Measurements from ENCODE around the gene NARF.

The NARF gene

GRCh38 chr17:82416771-82417170 lies 41.8 kb upstream of the NARF start:
- Histone ChIP-seq H3K27ac (ENCODE audit: low read length) (no peak overlapping the region), H3K36me3 (ENCODE audit: control insufficient read depth in 1 of 2, insufficient read depth in 2 of 2, low read length in 2 of 2) (peaks cover 0 to 14% of the 10 kb centered on the region in 2 donors), H3K9me3 (ENCODE audit: control insufficient read depth in 1 of 2, low read length in 2 of 2) (no peaks in the 10 kb centered on the region), H3K4me3 (ENCODE audit: low read depth in 1 of 2, low read length in 2 of 2) (no peak overlapping the region), H3K4me1 (ENCODE audit: control insufficient read depth in 1 of 2, insufficient read depth in 2 of 2, low read length in 2 of 2) (peaks cover 0 to 27% of the 10 kb centered on the region in 2 donors), H3K27me3 (ENCODE audit: low read depth, low read length) (no peaks in the 10 kb centered on the region)

- Histone ChIP-seq H3K36me3 (ENCODE audit: control insufficient read depth in 1 of 2, insufficient read depth in 2 of 2, low read length in 2 of 2) (peaks cover 0 to 14% of the 10 kb centered on the region in 2 donors), H3K27ac (ENCODE audit: low read length) (peak within 1 kb of the TSS; percentile 33), H3K27me3 (ENCODE audit: low read depth, low read length) (no peaks in the 10 kb centered on the region), H3K4me3 (ENCODE audit: low read depth in 1 of 2, low read length in 2 of 2) (peak within 1 kb of the TSS; percentile 81 to 84), H3K9me3 (ENCODE audit: control insufficient read depth in 1 of 2, low read length in 2 of 2) (peaks cover 0 to 5% of the 10 kb centered on the region in 2 donors), H3K4me1 (ENCODE audit: control insufficient read depth in 1 of 2, insufficient read depth in 2 of 2, low read length in 2 of 2) (peaks cover 0 to 27% of the 10 kb centered on the region in 2 donors)
These were observed 40.2 kb upstream of the NARF start, which contains the start of the genes HEXD and OGFOD3 for GRCh38 chr17:82418001-82418986. Gene HEXD, plus strand, starts transcription at chr17:82418347. Its CDS starts 1,453 bp downstream, at chr17:82419800. Gene OGFOD3, minus strand, starts transcription at chr17:82418586. Its CDS starts 101 bp downstream, at chr17:82418485.

- H3K4me3 ChIP-seq (ENCODE audit: low read depth in 1 of 2, low read length in 2 of 2) = peak overlapping the region; percentile 81 to 84
- H3K27ac ChIP-seq (ENCODE audit: low read length) = peak overlapping the region; percentile 33
- H3K9me3 ChIP-seq (ENCODE audit: control insufficient read depth in 1 of 2, low read length in 2 of 2) = peaks cover 0 to 5% of the 10 kb centered on the region in 2 donors
- no peaks in the 10 kb centered on the region for H3K27me3 ChIP-seq (ENCODE audit: low read depth, low read length)
- H3K36me3 ChIP-seq (ENCODE audit: control insufficient read depth in 1 of 2, insufficient read depth in 2 of 2, low read length in 2 of 2) = peaks cover 0 to 14% of the 10 kb centered on the region in 2 donors
- H3K4me1 ChIP-seq (ENCODE audit: control insufficient read depth in 1 of 2, insufficient read depth in 2 of 2, low read length in 2 of 2) = peaks cover 0 to 24% of the 10 kb centered on the region in 2 donors
These were observed 39.0 kb upstream of the NARF start for GRCh38 chr17:82419540-82419939.

- H3K9me3 ChIP-seq (ENCODE audit: control insufficient read depth in 1 of 2, low read length in 2 of 2) = peaks cover 0 to 5% of the 10 kb centered on the region in 2 donors
- peaks cover 0 to 6% of the 10 kb centered on the region in 2 donors for H3K4me1 ChIP-seq (ENCODE audit: control insufficient read depth in 1 of 2, insufficient read depth in 2 of 2, low read length in 2 of 2)
- no peaks in the 10 kb centered on the region for H3K27me3 ChIP-seq (ENCODE audit: low read depth, low read length)
- no peak overlapping the region for H3K27ac ChIP-seq (ENCODE audit: low read length)
- peaks cover under 1 to 14% of the 10 kb centered on the region in 2 donors for H3K36me3 ChIP-seq (ENCODE audit: control insufficient read depth in 1 of 2, insufficient read depth in 2 of 2, low read length in 2 of 2)
- H3K4me3 ChIP-seq (ENCODE audit: low read depth in 1 of 2, low read length in 2 of 2) = no peak overlapping the region
These were observed 34.3 kb upstream of the NARF start for GRCh38 chr17:82424001-82424862.

- Histone ChIP-seq H3K4me1 (ENCODE audit: control insufficient read depth in 1 of 2, insufficient read depth in 2 of 2, low read length in 2 of 2) (peaks cover 0 to under 1% of the 10 kb centered on the region in 2 donors), H3K27me3 (ENCODE audit: low read depth, low read length) (no peaks in the 10 kb centered on the region), H3K36me3 (ENCODE audit: control insufficient read depth in 1 of 2, insufficient read depth in 2 of 2, low read length in 2 of 2) (peaks cover 6 to 14% of the 10 kb centered on the region in 2 donors), H3K4me3 (ENCODE audit: low read depth in 1 of 2, low read length in 2 of 2) (no peak overlapping the region), H3K9me3 (ENCODE audit: control insufficient read depth in 1 of 2, low read length in 2 of 2) (peaks cover 0 to 5% of the 10 kb centered on the region in 2 donors), H3K27ac (ENCODE audit: low read length) (no peak overlapping the region)
These were observed 33.7 kb upstream of the NARF start for GRCh38 chr17:82424863-82425159.

- H3K27me3 ChIP-seq (ENCODE audit: low read depth, low read length) = no peaks in the 10 kb centered on the region
- no peak overlapping the region for H3K27ac ChIP-seq (ENCODE audit: low read length)
- no peak overlapping the region for H3K4me3 ChIP-seq (ENCODE audit: low read depth in 1 of 2, low read length in 2 of 2)
- H3K4me1 ChIP-seq (ENCODE audit: control insufficient read depth in 1 of 2, insufficient read depth in 2 of 2, low read length in 2 of 2) = no peaks in the 10 kb centered on the region
- no peaks in the 10 kb centered on the region for H3K9me3 ChIP-seq (ENCODE audit: control insufficient read depth in 1 of 2, low read length in 2 of 2)
- H3K36me3 ChIP-seq (ENCODE audit: control insufficient read depth in 1 of 2, insufficient read depth in 2 of 2, low read length in 2 of 2) = peaks cover 0 to 6% of the 10 kb centered on the region in 2 donors
These were observed 30.0 kb upstream of the NARF start for GRCh38 chr17:82428546-82428945.

GRCh38 chr17:82429824-82430223 lies 28.7 kb upstream of the NARF start:
- Histone ChIP-seq H3K36me3 (ENCODE audit: control insufficient read depth in 1 of 2, insufficient read depth in 2 of 2, low read length in 2 of 2) (peaks cover 0 to 6% of the 10 kb centered on the region in 2 donors), H3K4me1 (ENCODE audit: control insufficient read depth in 1 of 2, insufficient read depth in 2 of 2, low read length in 2 of 2) (no peaks in the 10 kb centered on the region), H3K4me3 (ENCODE audit: low read depth in 1 of 2, low read length in 2 of 2) (no peak overlapping the region)

GRCh38 chr17:82432017-82432416 lies 26.5 kb upstream of the NARF start:
- Histone ChIP-seq H3K36me3 (ENCODE audit: control insufficient read depth in 1 of 2, insufficient read depth in 2 of 2, low read length in 2 of 2) (peaks cover 6 to 11% of the 10 kb centered on the region in 2 donors), H3K4me1 (ENCODE audit: control insufficient read depth in 1 of 2, insufficient read depth in 2 of 2, low read length in 2 of 2) (no peaks in the 10 kb centered on the region), H3K27me3 (ENCODE audit: low read depth, low read length) (no peaks in the 10 kb centered on the region), H3K27ac (ENCODE audit: low read length) (no peak overlapping the region), H3K4me3 (ENCODE audit: low read depth in 1 of 2, low read length in 2 of 2) (no peak overlapping the region), H3K9me3 (ENCODE audit: control insufficient read depth in 1 of 2, low read length in 2 of 2) (no peaks in the 10 kb centered on the region)

More at GRCh38 chr17:82429824-82430223, 28.7 kb upstream of the NARF start:
- Histone ChIP-seq H3K27me3 (ENCODE audit: low read depth, low read length) (no peaks in the 10 kb centered on the region), H3K9me3 (ENCODE audit: control insufficient read depth in 1 of 2, low read length in 2 of 2) (no peaks in the 10 kb centered on the region), H3K27ac (ENCODE audit: low read length) (no peak overlapping the region)

GRCh38 chr17:82433560-82434215 lies 24.9 kb upstream of the NARF start:
- Histone ChIP-seq H3K27me3 (ENCODE audit: low read depth, low read length) (no peaks in the 10 kb centered on the region), H3K36me3 (ENCODE audit: control insufficient read depth in 1 of 2, insufficient read depth in 2 of 2, low read length in 2 of 2) (peaks cover 6 to 14% of the 10 kb centered on the region in 2 donors), H3K4me1 (ENCODE audit: control insufficient read depth in 1 of 2, insufficient read depth in 2 of 2, low read length in 2 of 2) (no peaks in the 10 kb centered on the region), H3K9me3 (ENCODE audit: control insufficient read depth in 1 of 2, low read length in 2 of 2) (no peaks in the 10 kb centered on the region), H3K27ac (ENCODE audit: low read length) (no peak overlapping the region), H3K4me3 (ENCODE audit: low read depth in 1 of 2, low read length in 2 of 2) (no peak overlapping the region)

- H3K27me3 ChIP-seq (ENCODE audit: low read depth, low read length) = no peaks in the 10 kb centered on the region
- H3K4me3 ChIP-seq (ENCODE audit: low read depth in 1 of 2, low read length in 2 of 2) = no peak overlapping the region
- H3K36me3 ChIP-seq (ENCODE audit: control insufficient read depth in 1 of 2, insufficient read depth in 2 of 2, low read length in 2 of 2) = peaks cover 6 to 14% of the 10 kb centered on the region in 2 donors
- H3K27ac ChIP-seq (ENCODE audit: low read length) = no peak overlapping the region
- no peaks in the 10 kb centered on the region for H3K9me3 ChIP-seq (ENCODE audit: control insufficient read depth in 1 of 2, low read length in 2 of 2)
- no peaks in the 10 kb centered on the region for H3K4me1 ChIP-seq (ENCODE audit: control insufficient read depth in 1 of 2, insufficient read depth in 2 of 2, low read length in 2 of 2)
These were observed 24.4 kb upstream of the NARF start for GRCh38 chr17:82434216-82434565.
